ENCODE measurements around the gene PDCD5. TPM values are rescaled to one million over a fixed set of nuclear protein-coding genes. Genes with fewer than 3 reads are reported as not detected.

PDCD5 gene
- total RNA-seq, 1 experiment from 2014 or later, result 118 TPM

DNA sequence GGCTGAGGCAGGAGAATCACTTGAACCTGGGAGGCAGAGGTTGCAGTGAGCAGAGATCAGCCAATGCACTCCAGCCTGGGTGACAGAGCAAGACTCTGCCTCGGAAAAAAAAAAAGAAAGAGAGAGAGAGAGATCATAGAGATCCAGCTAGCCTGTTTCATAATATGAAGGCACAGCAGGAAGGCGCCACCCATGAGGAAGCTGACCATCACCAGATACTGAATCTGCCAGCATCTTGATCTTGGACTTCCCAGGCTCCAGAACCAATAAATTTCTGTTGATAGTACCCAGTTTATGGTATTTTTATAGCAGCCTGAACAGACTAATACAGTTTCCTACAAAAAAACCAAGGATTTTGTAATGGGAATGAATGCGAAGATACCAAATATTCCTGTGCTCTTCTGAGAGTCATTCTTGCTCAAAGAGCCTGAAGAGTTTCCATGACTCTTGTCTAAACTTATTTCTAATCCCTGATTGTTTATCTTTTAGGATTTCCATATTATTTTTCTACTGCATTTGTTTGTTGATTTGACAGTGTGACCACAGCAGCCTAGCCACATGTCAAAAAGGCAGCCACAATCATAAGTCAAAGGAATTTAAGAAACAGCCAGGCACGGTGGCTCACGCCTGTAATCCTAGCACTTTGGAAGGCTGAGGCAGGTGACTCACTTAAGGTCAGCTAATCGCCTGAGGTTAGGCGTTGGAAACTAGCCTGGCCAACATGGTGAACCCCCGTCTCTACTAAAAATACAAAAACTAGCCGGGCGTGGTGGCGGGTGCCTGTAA is 37.7 kb upstream of the PDCD5 start:
- no peaks in the 10 kb centered on the region for H3K23me2 ChIP-seq (ENCODE audit: insufficient read length, low read depth, low read length, poor library complexity, severe bottlenecking)
- DNase-seq, result no peak
- no peak overlapping the region for H3K27ac Mint-ChIP-seq

More for the DNA sequence above, 37.7 kb upstream of the PDCD5 start:
- H2AFZ ChIP-seq (ENCODE audit: low read length), result no peak overlapping the region
- H4K91ac ChIP-seq (ENCODE audit: insufficient read length, low read depth, low read length), result no peak overlapping the region
- no peak overlapping the region for H4K5ac ChIP-seq (ENCODE audit: insufficient read length, low read depth, low read length)
- H3K36me3 Mint-ChIP-seq (ENCODE audit: insufficient read depth in 1 of 3, low read depth in 3 of 3), result no peaks in the 10 kb centered on the region
- H4K20me1 ChIP-seq (ENCODE audit: control insufficient read depth, insufficient read depth, insufficient read length), result no peaks in the 10 kb centered on the region
- no peak overlapping the region for H3K4me2 ChIP-seq (ENCODE audit: insufficient read depth, insufficient read length, low read length)
- H2BK12ac ChIP-seq (ENCODE audit: insufficient read length, low read depth, low read length), result no peak overlapping the region
- H4K8ac ChIP-seq (replicated peaks; ENCODE audit: insufficient read length, low read depth, low read length), result no peak overlapping the region
- no peak overlapping the region for H3K4me3 Mint-ChIP-seq
- H3K79me2 ChIP-seq (ENCODE audit: insufficient read depth, low read length), result no peaks in the 10 kb centered on the region
- no peak overlapping the region for H2BK5ac ChIP-seq (ENCODE audit: insufficient read length, low read length)
- no peak overlapping the region for H3K9ac ChIP-seq (ENCODE audit: extremely low read depth, insufficient read length, low read length)
- H3K9me3 Mint-ChIP-seq, result no peaks in the 10 kb centered on the region
- H3K79me1 ChIP-seq (ENCODE audit: insufficient read depth, low read depth, low read length, poor library complexity, severe bottlenecking), result no peaks in the 10 kb centered on the region
- peaks cover 3% of the 10 kb centered on the region for H3K27me3 Mint-ChIP-seq (ENCODE audit: low read depth)
- no peak overlapping the region for H2BK20ac ChIP-seq (ENCODE audit: low read depth, low read length, poor library complexity, severe bottlenecking)
- H2BK120ac ChIP-seq (ENCODE audit: low read depth, low read length, poor library complexity, severe bottlenecking), result no peak overlapping the region
- no peak overlapping the region for H3K18ac ChIP-seq (ENCODE audit: insufficient read length, low read depth, low read length)
- no peaks in the 10 kb centered on the region for H3K4me1 Mint-ChIP-seq
- no peaks in the 10 kb centered on the region for H3K27me3 ChIP-seq (ENCODE audit: insufficient read depth, low read length)
- H2BK15ac ChIP-seq (ENCODE audit: low read depth, low read length), result no peak overlapping the region
- no peaks in the 10 kb centered on the region for H3K4me1 ChIP-seq (ENCODE audit: insufficient read depth, low read length)
- H2AK5ac ChIP-seq (ENCODE audit: insufficient read length, low read length), result no peak overlapping the region
- no peak overlapping the region for H3K4ac ChIP-seq (ENCODE audit: low read depth, low read length)
- H3K9me3 ChIP-seq (ENCODE audit: control insufficient read depth, low read depth, low read length), result no peaks in the 10 kb centered on the region
- no peak overlapping the region for H3K14ac ChIP-seq (ENCODE audit: insufficient read depth, low read length)
- H3K23ac ChIP-seq (ENCODE audit: insufficient read length, low read depth, low read length), result no peak overlapping the region
- no peak overlapping the region for H3T11ph ChIP-seq (ENCODE audit: low read length)
- no peak overlapping the region for H3K56ac ChIP-seq (ENCODE audit: insufficient read length, low read depth, low read length)
- no CpG with 5 or more reads among the region's 11 CpGs for WGBS (ENCODE audit: extremely low coverage, insufficient read length, low lambda C conversion rate)
- TF ChIP-seq, protein P1, sequence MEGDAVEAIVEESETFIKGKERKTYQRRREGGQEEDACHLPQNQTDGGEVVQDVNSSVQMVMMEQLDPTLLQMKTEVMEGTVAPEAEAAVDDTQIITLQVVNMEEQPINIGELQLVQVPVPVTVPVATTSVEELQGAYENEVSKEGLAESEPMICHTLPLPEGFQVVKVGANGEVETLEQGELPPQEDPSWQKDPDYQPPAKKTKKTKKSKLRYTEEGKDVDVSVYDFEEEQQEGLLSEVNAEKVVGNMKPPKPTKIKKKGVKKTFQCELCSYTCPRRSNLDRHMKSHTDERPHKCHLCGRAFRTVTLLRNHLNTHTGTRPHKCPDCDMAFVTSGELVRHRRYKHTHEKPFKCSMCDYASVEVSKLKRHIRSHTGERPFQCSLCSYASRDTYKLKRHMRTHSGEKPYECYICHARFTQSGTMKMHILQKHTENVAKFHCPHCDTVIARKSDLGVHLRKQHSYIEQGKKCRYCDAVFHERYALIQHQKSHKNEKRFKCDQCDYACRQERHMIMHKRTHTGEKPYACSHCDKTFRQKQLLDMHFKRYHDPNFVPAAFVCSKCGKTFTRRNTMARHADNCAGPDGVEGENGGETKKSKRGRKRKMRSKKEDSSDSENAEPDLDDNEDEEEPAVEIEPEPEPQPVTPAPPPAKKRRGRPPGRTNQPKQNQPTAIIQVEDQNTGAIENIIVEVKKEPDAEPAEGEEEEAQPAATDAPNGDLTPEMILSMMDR (conservative IDR thresholded peaks at IDR 0.05), result no peak
- no peak overlapping the region for H3K27ac ChIP-seq (ENCODE audit: insufficient read length, low read depth, low read length)
